GM21576 (cell line): Measurements from ENCODE around the gene TSHZ3.

ENCODE experiments used
- ATAC-seq: cut with Tn5 transposase; IDR thresholded peaks from one replicate; pipeline ENCODE4 v1.9.1; 2021; ENCODE audit warnings: mild to moderate bottlenecking, moderate library complexity; ENCODE audit not compliant: unreplicated experiment

TSHZ3 gene

DNA sequence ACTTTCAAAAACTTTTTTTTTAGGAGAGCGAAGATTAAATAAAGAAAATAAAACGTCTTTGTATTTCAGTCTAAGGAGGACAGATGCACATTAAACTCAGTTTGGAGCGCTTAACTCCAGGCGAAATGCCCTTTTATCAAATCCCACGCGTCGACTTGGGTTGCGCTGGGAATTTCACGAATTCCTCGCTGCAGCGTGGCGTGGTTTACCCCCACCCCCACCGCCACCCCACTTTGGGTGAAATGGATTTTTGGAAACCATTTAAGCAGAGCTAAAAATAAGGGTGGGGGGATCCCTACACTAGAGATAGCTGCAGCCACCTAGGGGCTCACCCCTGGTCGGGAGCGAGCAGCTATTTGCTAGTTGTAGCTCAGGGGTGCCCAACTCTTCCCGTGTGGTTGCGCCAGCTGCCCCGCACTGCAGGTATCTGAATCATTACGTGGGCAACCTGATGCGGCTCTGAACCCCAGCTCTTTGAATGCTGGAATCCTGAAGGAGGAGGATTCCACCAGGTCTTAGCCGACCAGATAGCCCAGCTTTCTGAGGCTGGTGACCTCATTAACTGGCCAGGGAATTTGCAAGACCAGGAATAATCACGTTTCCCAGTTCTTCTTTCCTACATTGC lies 6.5 kb upstream of the TSHZ3 start:
- ATAC-seq, result no peak

DNA sequence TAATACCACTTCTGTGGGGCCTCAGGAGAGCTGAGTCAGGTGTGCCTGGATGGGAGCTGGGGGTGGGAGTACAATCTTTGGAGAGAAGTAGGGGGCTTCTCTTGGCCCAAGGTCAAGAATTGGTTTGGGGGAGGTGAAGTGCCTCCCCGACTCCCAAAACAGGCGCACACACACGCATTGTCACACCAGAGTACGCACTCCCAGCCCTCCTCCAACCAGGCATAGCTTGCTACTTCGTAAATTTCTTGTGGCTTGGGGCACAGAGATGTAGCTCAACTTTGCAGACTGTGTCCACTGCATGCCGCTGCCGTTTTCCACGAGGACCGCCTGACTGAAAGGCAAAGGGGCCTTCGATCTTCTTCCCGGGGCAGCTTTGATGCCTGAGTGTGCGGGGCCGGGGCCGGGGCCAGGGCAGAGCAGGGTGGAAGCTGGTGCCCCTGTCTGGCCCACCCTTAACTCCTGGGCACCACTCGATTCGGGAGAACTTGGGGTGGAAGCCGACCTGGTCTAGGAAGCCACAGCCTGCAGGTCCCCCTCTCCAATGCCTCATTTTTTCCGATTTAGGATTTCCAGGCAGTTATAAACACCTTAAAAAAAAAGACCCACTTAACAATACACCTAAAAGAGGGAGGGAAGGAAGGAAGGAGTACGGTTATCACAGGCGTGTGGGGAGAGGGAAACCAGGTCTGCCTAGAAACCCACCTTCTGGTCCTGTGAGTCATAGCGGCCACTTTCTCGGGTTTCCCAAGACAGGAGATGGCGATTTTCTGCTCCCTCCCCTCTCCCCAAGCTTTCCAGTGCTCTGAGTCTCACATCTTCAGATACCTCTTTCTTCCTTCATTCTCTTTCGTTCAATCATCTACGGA lies 5.8 kb upstream of the TSHZ3 start:
- ATAC-seq, result no peak

DNA sequence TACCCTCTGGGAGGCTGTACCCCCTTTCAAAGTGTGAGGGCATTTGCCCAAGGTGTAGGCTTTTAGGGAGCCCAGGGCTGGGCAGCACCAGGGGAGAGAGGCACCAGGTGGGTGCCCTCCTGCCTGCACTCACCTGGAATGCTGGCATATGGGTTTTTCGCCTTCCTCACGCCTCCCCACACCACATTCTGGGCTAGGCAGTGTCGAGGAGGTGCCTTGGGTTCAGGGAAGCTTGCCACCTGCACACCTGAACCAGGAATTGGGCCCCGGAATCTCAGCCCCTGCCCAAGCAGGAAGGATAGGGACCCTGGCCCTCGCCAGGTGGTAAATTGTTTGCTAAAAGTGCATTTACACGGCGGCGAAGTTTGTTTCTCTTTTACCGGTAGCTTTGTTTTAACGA lies 5.1 kb upstream of the TSHZ3 start:
- ATAC-seq, result no peak

DNA sequence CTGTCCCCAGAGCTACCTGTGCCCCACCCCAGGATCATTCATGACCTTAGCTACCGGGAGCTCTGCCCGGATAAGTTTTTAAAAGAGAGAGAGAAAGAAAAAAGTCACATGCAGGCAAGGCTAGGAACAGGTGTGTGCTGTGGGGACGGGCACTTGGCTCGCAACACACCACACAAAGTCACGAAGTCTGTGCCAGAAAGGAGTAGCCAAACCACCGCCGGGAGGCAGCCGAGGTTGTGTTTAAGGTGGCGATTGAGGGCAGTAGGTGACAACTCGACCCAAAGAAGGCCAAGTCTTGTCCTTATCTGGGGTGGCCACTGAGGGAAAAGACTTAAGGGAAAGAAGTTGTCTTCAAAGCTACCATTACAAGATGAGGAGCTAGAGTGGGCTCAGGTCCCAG lies 4.6 kb upstream of the TSHZ3 start:
- no peak for ATAC-seq

DNA sequence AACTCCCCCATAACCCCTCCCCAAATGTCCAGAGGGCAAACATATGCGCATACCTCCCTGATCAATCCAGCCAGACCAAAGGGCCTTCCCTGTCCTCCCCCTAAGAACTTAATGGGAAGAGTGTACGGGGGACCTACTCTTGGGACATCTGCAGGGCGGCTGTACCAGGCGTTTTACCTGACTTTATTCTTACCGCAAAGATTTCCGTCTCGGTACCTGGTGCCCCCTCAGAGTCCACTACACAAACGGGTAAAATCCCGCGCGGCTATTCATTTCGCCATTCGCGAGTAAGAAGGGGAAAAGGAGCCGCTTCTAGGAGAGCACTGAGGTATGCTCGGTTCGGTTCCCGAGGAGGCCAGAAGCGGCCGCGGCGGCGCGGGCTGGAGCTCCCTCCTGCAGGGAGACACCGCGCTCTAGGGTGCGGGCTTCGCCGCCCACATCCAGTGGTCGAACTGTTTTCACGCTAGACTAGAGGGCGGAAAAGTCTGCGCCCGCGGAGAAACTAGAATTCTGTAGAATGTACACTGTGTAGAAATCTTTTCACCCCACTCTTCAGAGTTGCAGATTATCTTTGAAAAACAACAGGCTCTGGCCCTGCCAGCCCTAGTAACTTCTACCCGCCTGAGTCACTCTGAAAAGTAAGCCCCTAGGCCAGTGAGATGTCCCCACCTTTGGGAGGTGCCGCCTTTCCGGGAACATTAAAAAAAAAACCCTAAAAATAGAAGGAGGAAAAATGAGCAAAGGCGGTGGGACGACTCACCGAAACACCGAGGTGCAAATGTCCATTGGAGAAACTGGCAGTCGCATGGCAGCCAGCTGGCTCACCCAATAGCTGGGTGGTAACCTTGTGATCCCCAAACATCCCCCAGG lies 3.8 kb upstream of the TSHZ3 start:
- no peak for ATAC-seq

DNA sequence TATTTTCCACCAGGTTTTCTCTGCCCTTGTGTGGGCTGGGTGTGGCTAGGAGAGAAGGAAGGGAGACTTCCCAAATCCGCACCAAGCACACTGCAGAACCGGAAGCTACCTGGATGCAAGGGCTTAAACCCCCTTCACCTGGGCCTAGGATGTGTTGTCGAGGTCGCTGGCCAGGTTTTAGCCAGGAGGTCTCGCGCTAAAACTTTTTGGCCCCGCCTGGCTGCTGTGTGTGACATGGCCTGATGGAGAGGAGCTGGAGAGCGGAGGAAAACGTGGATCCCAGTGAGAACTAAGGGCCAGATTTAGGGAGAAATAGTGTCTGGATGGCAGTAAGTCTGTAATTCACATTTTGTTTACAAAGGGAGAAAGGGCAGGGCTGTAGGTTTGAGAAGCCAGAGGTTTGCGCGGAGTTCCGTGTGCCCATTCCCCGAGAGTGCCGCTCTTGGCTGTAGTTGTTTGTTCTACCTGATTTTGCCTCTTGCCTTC lies 3.1 kb upstream of the TSHZ3 start:
- no peak for ATAC-seq

DNA sequence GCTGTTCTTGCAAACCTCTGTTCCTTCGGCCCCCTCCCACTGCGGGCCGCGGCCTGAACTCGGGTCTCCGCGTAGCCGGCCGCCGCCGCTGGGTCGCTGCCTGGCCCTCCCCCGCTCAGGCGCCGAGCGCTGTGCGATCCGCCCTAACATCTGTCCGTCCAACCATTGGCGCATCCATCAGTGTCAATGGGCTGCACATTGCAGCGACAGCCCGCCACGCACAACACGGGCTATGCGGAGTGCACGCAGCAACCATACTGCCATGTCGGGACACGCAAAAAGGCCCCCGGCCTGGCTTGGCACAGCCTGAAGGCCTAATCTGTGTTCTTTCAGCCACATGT lies 2.6 kb upstream of the TSHZ3 start:
- ATAC-seq, result no peak

DNA sequence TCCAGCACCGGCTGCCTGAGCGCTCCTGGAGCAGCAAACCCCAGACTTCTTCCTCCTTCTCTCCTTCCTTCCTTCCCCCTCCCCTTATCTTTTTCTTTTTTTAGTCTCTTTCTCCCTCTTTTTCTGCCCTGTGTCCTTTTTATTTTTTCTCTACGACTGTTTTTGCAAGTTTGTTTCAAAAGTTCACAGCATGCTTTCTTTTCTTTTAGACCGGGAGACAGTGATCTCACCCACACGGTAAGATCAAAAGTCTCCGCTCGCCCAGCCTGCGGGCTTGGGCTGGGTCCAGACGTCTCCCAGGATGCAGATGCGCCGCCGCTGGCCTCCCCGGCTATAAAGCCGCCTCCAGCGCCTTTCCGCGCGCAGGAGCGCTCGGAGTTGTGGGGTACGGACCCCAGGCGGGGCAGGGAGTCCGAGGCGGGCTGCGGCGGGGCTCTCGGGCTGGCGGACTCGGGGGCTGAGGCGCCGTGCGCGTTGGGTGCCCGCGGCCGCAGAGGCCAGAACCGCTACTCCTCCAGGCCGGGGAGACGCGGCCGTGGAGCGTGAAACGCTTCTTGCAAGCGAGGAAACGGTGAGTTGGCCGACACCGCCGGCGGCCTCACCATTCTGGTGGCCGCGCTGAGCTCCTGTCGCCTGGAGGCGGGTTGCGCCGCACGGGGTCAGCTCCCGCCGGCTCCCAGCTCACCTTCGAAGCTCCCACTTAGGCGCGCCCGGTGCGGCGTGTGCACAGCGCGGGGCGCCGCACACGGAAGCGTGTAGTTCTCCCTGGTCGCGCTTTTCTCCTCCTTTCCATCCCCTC lies 2.0 kb upstream of the TSHZ3 start:
- no peak for ATAC-seq

DNA sequence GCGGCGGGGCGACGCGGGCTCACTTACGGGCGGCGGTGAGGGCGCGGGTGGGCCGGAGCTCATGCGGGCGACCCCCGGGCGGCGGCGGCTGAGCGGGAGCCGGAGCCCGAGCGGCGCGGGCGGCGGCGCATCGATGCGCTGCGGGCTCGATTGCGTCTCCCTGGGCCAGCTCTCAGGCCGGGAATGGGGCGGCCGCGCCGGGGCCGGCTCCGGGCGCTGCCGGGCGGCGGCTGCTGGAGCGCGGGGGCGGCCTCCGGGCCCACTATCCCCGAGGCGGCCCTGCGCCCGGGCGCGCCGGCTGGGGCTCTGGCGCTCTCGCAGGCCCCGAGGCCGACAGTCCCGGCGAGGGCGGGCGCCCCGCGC lies 1.4 kb upstream of the TSHZ3 start:
- no peak for ATAC-seq

DNA sequence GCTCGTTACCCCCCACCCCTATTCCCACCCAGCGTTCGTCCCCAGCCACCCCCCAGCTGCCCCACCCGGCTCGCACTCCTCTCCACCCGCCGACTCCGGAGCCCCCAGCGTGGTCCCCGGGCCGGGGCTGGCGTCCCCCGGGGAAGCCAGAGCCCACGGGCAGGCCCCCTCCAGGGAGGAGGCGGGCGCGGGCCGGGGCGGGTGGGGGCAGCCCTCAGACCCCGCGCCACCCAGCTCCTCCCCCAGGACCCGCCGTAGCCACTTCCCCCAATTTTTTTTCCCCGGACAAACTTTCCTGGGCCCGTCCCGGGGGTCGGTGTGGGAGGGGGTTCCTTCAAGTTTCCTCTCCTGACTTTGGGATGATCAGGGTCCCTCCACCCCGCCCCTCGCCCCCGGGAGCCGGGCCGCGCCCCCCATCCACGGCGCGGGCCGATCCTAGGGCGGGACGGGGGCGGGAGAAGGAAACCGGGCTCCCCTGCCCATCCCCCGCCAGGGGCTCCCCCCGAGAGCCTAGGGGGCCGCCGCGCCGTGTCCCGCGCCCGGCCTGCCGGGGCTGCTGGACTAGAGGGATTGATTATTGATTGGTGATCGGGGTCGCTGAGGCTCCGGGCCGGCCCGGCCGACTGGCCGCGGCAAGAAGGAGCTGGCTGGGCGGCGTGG lies 927 bp upstream of the TSHZ3 start:
- no peak for ATAC-seq

DNA sequence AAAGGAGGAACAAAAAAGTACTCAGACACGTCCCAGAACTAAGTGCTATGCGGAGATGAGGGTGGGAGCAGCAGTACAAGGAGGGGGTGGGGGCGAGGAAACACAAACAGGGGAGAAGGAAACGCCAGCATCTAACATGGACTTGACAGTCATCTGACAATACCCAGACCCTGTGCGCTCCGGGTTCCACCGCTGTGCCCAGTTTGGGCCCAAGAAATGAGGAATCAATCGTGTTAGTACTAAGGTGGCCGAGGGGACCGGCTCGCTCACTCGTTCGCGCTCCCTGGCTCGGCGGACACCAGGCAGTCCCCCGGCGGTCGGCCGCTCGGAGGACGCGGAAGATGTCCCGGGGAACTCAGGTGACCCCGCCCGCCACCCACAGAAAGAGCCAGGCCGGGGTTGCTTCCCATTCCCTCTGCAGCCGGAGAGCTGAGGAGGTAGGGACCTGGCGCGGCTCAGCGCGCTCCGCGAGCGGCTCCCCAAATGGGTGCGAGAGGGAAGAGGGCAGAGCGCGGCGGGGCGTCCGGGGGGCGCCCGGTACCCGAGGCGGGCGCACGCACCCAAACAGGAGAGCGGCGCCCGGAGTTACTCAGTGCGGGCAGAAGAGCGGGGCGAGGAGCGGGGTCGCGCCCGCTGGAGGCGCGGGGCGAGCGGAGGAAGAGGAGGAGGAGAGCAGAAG lies 616 bp downstream of the TSHZ3 start:
- ATAC-seq, result no peak

DNA sequence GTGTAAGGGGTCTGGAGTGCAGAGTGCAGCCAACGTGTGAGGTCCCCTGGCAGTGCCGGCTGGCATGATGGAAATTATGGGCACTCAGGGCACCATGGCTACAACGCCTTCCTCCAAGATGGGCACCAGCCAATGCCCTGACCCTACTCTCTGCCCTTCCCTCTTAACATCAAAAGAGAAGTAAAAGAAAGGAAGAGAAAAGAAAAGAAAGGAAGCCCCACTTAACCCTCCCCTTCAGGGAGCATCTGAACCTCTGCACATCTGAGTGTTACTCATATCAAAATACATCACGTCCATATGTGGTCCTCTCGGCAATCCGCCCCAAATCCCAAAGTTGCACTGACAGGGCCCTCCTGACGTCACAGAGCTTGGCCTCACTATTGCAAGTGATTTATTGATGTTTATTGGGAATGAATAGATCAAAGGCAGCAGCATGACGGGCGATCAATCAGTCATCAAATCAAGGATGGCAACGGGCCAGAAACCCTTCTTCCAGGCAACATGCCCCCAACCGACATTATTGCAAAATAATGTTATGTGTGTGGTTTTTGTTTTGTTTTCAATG lies 1.3 kb downstream of the TSHZ3 start:
- ATAC-seq, result no peak

DNA sequence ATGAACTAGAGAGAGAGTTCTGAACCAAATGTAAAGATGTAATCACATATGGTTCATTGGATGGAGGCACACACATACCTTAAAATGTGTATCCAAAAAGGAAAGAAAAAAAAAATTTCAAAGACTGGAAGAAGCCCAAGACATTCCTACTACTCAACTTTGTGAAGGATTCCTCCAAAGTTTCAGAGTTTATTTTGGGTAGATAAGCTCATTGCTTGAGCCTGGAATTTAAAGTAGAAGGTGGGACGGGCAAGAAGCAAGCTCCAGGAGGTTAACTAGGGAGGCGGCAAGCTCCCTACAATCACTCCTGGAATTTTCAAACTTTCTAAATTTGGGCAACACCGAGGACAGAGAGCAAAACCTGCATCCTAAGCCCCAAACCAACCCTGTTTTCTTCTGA lies 1.9 kb downstream of the TSHZ3 start:
- no peak for ATAC-seq

DNA sequence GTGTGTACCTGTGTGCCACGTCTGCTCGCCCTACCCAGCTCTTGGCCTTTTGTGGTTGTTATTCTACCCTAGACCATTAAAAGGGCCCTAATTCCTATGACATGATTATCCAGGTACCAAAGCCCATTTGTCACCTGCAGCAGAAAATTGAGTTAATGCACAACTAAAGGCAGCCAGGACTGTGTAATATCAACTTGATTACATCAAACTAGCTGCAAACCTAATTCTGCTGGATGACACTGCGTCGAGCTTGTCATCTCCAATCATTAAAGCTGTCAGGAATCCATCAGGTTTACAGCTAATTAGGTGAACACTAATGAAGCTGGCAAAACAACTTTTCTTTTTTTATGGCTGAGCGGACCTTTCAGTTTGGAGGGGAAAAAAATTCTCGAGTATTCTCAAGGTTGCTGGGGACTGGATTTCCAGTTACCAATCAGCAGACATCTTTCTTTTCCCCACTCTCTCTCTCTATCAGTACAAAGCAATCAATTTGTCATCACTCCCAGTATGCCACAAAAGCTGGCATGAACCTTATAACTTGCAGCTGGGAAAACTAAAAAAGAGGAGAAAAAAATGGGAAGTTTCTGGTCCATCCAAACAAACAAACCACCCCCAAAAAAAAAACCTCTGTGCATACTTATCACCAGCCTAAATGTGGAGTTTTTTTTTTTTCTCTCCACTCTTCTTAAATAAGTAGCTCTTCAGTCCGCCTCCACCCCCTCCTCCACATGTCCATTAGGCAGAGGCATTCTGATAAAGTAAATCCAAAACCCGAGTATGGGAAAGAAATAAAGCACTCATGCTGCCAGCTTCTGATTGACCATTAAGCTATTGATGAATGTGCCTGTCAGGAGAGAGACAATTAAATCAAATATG lies 2.8 kb downstream of the TSHZ3 start:
- no peak for ATAC-seq

DNA sequence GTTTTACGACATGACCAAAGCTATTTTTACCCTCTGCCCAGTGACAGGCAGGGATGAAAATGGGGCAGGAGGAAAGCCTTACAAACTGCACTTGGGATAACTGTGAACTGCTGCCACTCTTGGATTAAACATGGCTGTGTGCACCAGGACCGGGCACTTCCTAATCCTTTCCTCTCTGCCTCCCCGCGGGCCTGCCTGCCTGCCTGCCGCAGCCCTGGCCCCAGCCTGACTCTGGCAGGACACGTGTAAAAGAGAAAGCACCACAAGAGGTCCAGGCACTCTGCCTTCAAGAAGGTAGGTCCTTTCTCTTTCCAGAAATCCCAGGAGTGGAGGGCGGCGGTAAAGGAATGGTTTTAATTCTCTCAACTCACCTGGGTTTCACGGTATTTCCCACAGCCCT lies 4.8 kb downstream of the TSHZ3 start:
- ATAC-seq, result no peak

DNA sequence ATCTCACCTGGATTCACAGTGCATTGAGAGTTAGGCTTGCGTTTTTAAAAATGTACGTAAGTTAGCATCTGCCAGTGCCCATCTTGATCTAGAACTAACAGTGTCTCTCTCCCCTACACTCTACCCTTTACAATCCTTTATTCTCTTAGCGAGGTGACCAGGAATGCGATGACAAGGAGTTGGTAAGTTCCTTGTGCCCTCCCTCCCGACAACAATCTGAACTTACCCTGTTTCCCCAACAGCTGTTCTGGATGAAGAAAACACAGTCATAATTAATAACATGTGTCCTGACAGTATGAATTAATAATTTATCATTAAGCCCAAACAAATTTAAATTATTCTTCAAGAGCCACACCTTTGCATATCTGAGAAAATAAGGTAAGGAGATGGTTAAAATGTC lies 6.3 kb downstream of the TSHZ3 start:
- no peak for ATAC-seq

DNA sequence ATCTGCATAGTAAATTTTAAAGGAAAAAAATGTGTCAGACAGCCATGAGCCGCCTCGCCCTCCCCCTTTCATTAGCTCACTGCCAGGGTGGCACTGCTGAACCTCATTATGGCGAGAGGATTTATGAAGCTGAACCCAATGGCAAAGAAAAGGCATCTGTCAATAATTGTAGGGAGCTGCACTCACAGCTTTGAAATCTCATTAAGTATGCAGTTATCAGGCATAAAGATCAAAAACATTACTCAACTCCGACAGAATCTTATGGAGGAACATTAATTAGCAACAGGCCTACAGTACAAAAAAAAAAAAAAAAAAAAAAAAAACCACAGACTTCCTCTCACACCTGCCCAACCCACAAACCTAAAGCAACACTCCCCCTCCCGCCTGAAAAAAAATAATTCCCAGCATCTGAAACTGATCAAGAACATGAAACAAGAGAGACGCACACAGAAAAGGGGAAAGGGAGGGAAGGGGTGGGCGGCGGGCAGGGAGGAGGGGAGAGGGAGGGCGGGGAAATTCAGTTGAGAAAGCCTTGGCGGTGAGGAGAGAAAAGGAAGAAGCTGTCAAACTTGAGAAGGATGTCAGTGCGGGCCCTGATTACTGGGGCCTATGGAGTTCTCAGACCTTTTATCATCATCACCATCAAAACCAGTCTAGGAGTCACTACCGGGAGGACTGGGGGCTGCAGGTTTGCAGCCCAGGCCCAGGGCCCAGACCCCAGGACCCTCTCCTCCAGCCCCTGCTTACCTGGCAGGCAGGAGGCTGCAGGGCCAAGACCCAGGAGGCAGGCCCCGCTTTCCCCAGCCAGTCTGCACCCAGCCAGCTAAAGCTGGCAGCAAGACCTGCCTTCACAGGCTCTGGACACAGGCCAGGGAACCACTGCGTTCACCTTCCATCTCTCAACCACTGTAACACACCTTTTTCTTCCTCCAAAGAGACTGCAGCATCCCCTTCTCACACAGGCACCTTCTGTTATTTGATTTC lies 8.9 kb downstream of the TSHZ3 start:
- ATAC-seq, result no peak
